OCI-LY7 (cell line): ENCODE data around the gene SLC17A1. TPM values are rescaled to one million over a fixed set of nuclear protein-coding genes. Genes with fewer than 3 reads are reported as not detected.

ENCODE experiments used
- BruUV-seq: library from RNA; stranded (reverse); fragments of 400-500 nt; replicated peaks from 2 replicates; lab custom pipeline; 2021; lab: Mats Ljungman, UMichigan
- CTCF ChIA-PET: fragments of 300-600 bp; sonication (Branson Sonifier 250); formaldehyde crosslinking; loops from one replicate; lab custom pipeline; 2022; ENCODE audit warnings: antibody characterized with exemption; ENCODE audit not compliant: unreplicated experiment; lab: Charles Lee
- POLR2A ChIA-PET: fragments of 300-600 bp; sonication (Branson Sonifier 250); formaldehyde crosslinking; loops from one replicate; lab custom pipeline; 2022; ENCODE audit warnings: antibody characterized with exemption; lab: Charles Lee
- DNase-seq: peaks from one replicate; pipeline ENCODE4 v3.0.0-alpha.2; 2015; ENCODE audit warnings: low spot score
- H2AFZ ChIP-seq: fragments of 200-600 bp; sonication (generic), shearing (Covaris generic); 2 replicates; pipeline ENCODE4 v1.6.1; 2014; ENCODE audit warnings: mild to moderate bottlenecking, antibody characterized with exemption, low read length, moderate library complexity
- H3K27ac ChIP-seq: fragments of 200-600 bp; sonication (generic); 2 replicates; pipeline ENCODE4 v1.5.1; 2014; ENCODE audit warnings: mixed run types, low read depth, mild to moderate bottlenecking, moderate library complexity, low read length, inconsistent platforms; ENCODE audit not compliant: poor library complexity, severe bottlenecking
- H3K36me3 ChIP-seq: fragments of 200-600 bp; sonication (generic); 2 replicates; pipeline ENCODE4 v1.6.1; 2014; ENCODE audit warnings: mild to moderate bottlenecking, antibody characterized with exemption, low read length, moderate library complexity, mixed read lengths; ENCODE audit not compliant: insufficient read depth
- H3K4me1 ChIP-seq: fragments of 200-600 bp; sonication (generic); 2 replicates; pipeline ENCODE4 v1.5.1; 2014; ENCODE audit warnings: mild to moderate bottlenecking, low read length; ENCODE audit not compliant: insufficient read depth, poor library complexity, severe bottlenecking
- H3K4me2 ChIP-seq: fragments of 200-600 bp; sonication (generic); 2 replicates; pipeline ENCODE4 v1.6.1; 2014; ENCODE audit warnings: mild to moderate bottlenecking, low read length
- H3K4me3 ChIP-seq: fragments of 200-600 bp; sonication (generic); 2 replicates; pipeline ENCODE4 v1.5.1; 2014; ENCODE audit warnings: mild to moderate bottlenecking, low read depth, low read length; ENCODE audit not compliant: poor library complexity, severe bottlenecking
- H3K79me2 ChIP-seq: fragments of 200-600 bp; sonication (generic); 2 replicates; pipeline ENCODE4 v1.6.1; 2016; ENCODE audit warnings: low read depth, mild to moderate bottlenecking, low read length, moderate library complexity, mixed read lengths; ENCODE audit not compliant: insufficient read depth
- H3K9me2 ChIP-seq: fragments of 200-600 bp; sonication (generic); 2 replicates; pipeline ENCODE4 v1.6.1; 2016; ENCODE audit warnings: mild to moderate bottlenecking, low read length, mixed read lengths; ENCODE audit not compliant: insufficient read depth
- H3K9me3 ChIP-seq: fragments of 200-600 bp; sonication (generic); 2 replicates; pipeline ENCODE4 v1.6.1; 2014; ENCODE audit warnings: mild to moderate bottlenecking, mixed run types, low read length, mixed read lengths
- H4K20me1 ChIP-seq: fragments of 200-600 bp; sonication (generic); 2 replicates; pipeline ENCODE4 v1.6.1; 2014; ENCODE audit warnings: mild to moderate bottlenecking, antibody characterized with exemption, low read length, moderate library complexity, mixed read lengths; ENCODE audit not compliant: insufficient read depth
- EZH2phosphoT487 ChIP-seq: fragments of 200-600 bp; sonication (generic); IDR thresholded peaks from 2 replicates; pipeline ENCODE4 v1.6.1; 2018; ENCODE audit warnings: low read depth, borderline replicate concordance, mild to moderate bottlenecking, mixed run types, antibody characterized with exemption, low read length, moderate library complexity, mixed read lengths
- intact Hi-C: fragments of 100-400 bp; cut with micrococcal nuclease; formaldehyde crosslinking; loops from one replicate; pipeline ENCODE4 v1.10.0; 2022; ENCODE audit not compliant: unreplicated experiment
- total RNA-seq, 2 experiments: library from RNA; depleted of rRNA in 1 of 2; stranded (reverse); fragments of >200 nt in 1 of 2; shearing (Covaris generic) in 1 of 2; gene quantifications; 2 replicates each; pipeline ENCODE4 v1.2.3, GENCODE V29; 2014 to 2022
- TF ChIP-seq, protein P1 (sequence below): fragments of 200-600 bp; sonication (generic); conservative IDR thresholded peaks from 2 replicates; pipeline ENCODE4 v1.5.1; 2014; ENCODE audit warnings: mild to moderate bottlenecking, antibody characterized with exemption, low read length, moderate library complexity, mixed read lengths

SLC17A1 gene
- total RNA-seq, 2 experiments from 2014 or later = not detected

- ChIA-PET POLR2A (interaction anchor here (0.6 kb wide), 1 partner anchor 129 kb away, joined by 3 read pairs; no protein-coding TSS in a partner anchor), CTCF (no interaction called here)
- H2AFZ ChIP-seq = no peak overlapping the region
- DNase-seq = no peak
- TF ChIP-seq EZH2phosphoT487 = no peak
- TF ChIP-seq, protein P1, sequence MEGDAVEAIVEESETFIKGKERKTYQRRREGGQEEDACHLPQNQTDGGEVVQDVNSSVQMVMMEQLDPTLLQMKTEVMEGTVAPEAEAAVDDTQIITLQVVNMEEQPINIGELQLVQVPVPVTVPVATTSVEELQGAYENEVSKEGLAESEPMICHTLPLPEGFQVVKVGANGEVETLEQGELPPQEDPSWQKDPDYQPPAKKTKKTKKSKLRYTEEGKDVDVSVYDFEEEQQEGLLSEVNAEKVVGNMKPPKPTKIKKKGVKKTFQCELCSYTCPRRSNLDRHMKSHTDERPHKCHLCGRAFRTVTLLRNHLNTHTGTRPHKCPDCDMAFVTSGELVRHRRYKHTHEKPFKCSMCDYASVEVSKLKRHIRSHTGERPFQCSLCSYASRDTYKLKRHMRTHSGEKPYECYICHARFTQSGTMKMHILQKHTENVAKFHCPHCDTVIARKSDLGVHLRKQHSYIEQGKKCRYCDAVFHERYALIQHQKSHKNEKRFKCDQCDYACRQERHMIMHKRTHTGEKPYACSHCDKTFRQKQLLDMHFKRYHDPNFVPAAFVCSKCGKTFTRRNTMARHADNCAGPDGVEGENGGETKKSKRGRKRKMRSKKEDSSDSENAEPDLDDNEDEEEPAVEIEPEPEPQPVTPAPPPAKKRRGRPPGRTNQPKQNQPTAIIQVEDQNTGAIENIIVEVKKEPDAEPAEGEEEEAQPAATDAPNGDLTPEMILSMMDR = no peak
- H3K9me3 ChIP-seq = no peaks in the 10 kb centered on the region
- H4K20me1 ChIP-seq = no peaks in the 10 kb centered on the region; the same call in 1 of the 2 replicates
- H3K36me3 ChIP-seq = no peaks in the 10 kb centered on the region
- intact Hi-C loops = no loop called here
- no peaks in the 10 kb centered on the region for H3K9me2 ChIP-seq
- H3K4me1 ChIP-seq = no peaks in the 10 kb centered on the region
- no peak overlapping the region for H3K27ac ChIP-seq
- no peaks in the 10 kb centered on the region for H3K79me2 ChIP-seq
- H3K4me2 ChIP-seq = no peak overlapping the region
- no peak overlapping the region for H3K4me3 ChIP-seq
- BruUV-seq = no TSS peak
Observed at GRCh38 chr6:25863360-25863759, 31.5 kb upstream of the SLC17A1 start.

- intact Hi-C loops = no loop called here
- TF ChIP-seq EZH2phosphoT487 = no peak
- TF ChIP-seq, protein P1 = no peak
- ChIA-PET POLR2A (interaction anchor here (1.0 kb wide), 1 partner anchor 41 kb away, joined by 3 read pairs; no protein-coding TSS in a partner anchor), CTCF (no interaction called here)
- no TSS peak for BruUV-seq
- Histone ChIP-seq H2AFZ (no peak overlapping the region), H4K20me1 (no peaks in the 10 kb centered on the region; the same call in 1 of the 2 replicates), H3K9me2 (no peaks in the 10 kb centered on the region), H3K4me3 (no peak overlapping the region), H3K4me1 (no peaks in the 10 kb centered on the region), H3K36me3 (no peaks in the 10 kb centered on the region), H3K79me2 (no peaks in the 10 kb centered on the region), H3K4me2 (no peak overlapping the region), H3K27ac (no peak overlapping the region), H3K9me3 (no peaks in the 10 kb centered on the region)
- no peak for DNase-seq
Observed at GRCh38 chr6:25862199-25862598, 30.3 kb upstream of the SLC17A1 start.

DNA sequence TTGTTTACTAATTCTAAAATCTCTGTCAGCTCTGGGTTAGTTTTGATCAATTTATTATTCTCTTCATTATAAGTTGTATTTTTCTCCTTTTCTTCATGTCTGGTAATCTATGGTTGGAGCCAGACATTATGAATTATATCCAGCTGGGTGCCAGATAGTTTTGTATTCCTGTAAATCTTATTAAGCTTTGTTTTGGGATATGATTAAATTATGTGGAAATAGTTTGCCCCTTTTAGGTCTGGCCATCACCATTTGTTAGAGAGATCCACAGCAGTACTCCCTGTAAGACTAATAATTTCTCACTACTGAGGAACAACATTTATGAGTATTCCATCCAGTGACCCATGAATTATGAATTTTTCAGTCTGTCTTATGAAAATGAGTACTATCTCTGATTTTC, 20.9 kb upstream of the SLC17A1 start:
- Histone ChIP-seq H3K9me2 (no peaks in the 10 kb centered on the region), H3K27ac (no peak overlapping the region), H4K20me1 (no peaks in the 10 kb centered on the region), H2AFZ (no peak overlapping the region), H3K4me1 (no peaks in the 10 kb centered on the region), H3K79me2 (no peaks in the 10 kb centered on the region), H3K9me3 (no peaks in the 10 kb centered on the region), H3K4me3 (no peak overlapping the region), H3K36me3 (no peaks in the 10 kb centered on the region), H3K4me2 (no peak overlapping the region)
- intact Hi-C loops = no loop called here
- CTCF ChIA-PET = no interaction called here
- no TSS peak for BruUV-seq
- no peak for DNase-seq
- POLR2A ChIA-PET = no interaction called here
- TF ChIP-seq EZH2phosphoT487 = no peak
- TF ChIP-seq, protein P1 = no peak
